Breast epithelium (tissue), 3 donors: ENCODE data around the gene DCST2.

Experiments used
- CTCF ChIP-seq, 3 donors: fragments of 450-650 bp; IDR thresholded peaks; one replicate each; pipeline ENCODE4 v1.5.1; 2016 to 2017; ENCODE audit warnings: antibody characterized with exemption in 3 of 3, mild to moderate bottlenecking in 3 of 3, moderate library complexity in 3 of 3
- POLR2A ChIP-seq: fragments of 450-650 bp; IDR thresholded peaks from one replicate; pipeline ENCODE4 v1.6.1; 2016; ENCODE audit warnings: antibody characterized with exemption, mild to moderate bottlenecking, moderate library complexity

DNA sequence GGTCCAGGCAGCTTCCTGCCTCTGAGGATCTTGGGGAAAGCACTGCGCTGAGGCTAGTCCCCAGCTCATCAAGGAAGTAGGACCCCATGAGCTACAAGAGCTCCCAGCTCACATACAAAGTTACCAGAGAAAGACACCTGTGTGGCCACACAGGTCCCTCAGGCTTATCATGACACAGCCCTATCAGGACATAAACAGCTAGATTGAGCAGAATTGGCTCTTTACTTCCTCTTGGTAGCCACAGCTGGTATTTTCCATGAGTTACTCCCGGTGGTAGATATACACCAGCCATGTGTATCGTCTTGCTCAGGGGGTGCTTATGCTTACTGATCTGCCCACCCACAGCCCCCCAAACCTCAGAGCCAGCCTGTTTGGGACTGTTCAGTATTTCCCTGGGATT lies 39.0 kb downstream of the DCST2 start:
- TF ChIP-seq POLR2A = no peak
- TF ChIP-seq CTCF (IDR thresholded peaks at IDR 0.05) = no peak
